ENCODE data around the gene STUB1.

DNA sequence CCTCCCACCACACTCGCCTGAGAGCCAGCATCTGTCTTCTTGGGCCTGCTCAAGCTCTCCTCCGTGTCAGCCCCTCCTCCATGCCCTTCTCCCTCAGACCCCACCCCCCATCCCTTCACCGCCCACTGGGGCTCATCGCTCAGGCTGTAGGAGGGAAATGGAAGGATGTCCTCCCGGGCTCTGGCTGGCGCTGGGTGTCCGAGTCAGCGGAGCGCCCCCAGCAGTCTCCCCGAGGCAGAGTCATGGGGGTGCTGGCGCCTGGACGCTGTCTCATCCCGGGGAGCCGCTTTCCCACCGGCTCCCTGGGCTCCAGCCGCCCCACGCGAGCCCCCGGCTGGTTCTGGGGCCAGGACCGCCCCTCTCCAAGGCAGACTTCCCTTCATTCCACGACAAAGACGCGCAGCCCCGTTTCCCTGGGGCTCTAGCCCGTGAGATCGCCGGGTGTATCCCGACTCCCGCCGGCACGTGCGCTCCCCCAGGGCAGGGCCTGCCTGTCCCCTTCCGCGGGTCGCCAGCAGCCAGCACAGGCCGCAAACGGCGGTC is 40.3 kb downstream of the STUB1 start:
- TF ChIP-seq, protein P1, sequence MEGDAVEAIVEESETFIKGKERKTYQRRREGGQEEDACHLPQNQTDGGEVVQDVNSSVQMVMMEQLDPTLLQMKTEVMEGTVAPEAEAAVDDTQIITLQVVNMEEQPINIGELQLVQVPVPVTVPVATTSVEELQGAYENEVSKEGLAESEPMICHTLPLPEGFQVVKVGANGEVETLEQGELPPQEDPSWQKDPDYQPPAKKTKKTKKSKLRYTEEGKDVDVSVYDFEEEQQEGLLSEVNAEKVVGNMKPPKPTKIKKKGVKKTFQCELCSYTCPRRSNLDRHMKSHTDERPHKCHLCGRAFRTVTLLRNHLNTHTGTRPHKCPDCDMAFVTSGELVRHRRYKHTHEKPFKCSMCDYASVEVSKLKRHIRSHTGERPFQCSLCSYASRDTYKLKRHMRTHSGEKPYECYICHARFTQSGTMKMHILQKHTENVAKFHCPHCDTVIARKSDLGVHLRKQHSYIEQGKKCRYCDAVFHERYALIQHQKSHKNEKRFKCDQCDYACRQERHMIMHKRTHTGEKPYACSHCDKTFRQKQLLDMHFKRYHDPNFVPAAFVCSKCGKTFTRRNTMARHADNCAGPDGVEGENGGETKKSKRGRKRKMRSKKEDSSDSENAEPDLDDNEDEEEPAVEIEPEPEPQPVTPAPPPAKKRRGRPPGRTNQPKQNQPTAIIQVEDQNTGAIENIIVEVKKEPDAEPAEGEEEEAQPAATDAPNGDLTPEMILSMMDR (IDR thresholded peaks at IDR 0.05) = no peak
- TF ChIP-seq EP300 (IDR thresholded peaks at IDR 0.05) = no peak
- no peak for TF ChIP-seq POLR2AphosphoS5 (IDR thresholded peaks at IDR 0.05)
- no peak for TF ChIP-seq POLR2A (IDR thresholded peaks at IDR 0.05)

All from stomach (tissue), 4 donors.